K562 (cell line): ENCODE measurements around the gene ARHGAP18.

Experiments
- CTBP1 ChIP-seq: fragments of 450-650 bp; IDR thresholded peaks from 2 replicates; pipeline ENCODE4 v1.6.1; 2016; ENCODE audit warnings: borderline replicate concordance
- ZNF507 ChIP-seq: conservative IDR thresholded peaks from 2 replicates; pipeline ENCODE4 v1.6.1; 2017; ENCODE audit warnings: missing genetic modification characterization, missing compliant biosample characterization

GRCh38 chr6:129632172-129632613 is 77.8 kb downstream of the ARHGAP18 start:
- TF ChIP-seq ZNF507 (no peak), CTBP1 (no peak)
